ENCODE results near the gene VPS13D.

VPS13D gene

DNA sequence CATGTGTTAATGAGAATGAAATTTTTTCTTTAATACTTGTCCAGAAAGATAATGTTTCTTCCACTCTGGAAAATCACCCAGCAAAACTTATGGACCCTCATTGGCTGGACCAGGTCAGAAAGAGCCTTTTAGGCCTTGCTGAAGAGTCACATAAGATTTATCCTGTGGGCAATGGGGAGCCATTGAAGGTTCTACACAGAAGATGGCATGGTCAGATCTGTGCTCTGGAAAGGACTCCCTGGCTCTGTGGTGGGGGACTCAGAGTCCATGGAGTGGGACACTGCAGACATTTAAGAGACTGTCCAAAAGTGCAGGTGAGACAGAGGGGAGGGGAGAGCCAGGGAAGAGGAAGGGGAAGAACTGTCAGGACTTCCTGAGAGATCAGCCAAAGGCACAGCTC is 321.8 kb downstream of the VPS13D start:
- Histone ChIP-seq H3K4me1 (ENCODE audit: control insufficient read depth, insufficient read depth, low read length) (no peaks in the 10 kb centered on the region; the same call in 1 of the 2 replicates), H3K9ac (ENCODE audit: low read depth, low read length) (no peak overlapping the region), H3K27ac (ENCODE audit: low read depth, low read length) (no peak overlapping the region), H3K9me3 (ENCODE audit: control insufficient read depth, insufficient read depth, low read length) (no peaks in the 10 kb centered on the region), H3K36me3 (ENCODE audit: control insufficient read depth, insufficient read depth, low read length) (no peaks in the 10 kb centered on the region), H3K27me3 (ENCODE audit: control insufficient read depth, insufficient read depth, low read length) (no peaks in the 10 kb centered on the region), H3K4me3 (ENCODE audit: low read depth, low read length) (no peak overlapping the region)

DNA sequence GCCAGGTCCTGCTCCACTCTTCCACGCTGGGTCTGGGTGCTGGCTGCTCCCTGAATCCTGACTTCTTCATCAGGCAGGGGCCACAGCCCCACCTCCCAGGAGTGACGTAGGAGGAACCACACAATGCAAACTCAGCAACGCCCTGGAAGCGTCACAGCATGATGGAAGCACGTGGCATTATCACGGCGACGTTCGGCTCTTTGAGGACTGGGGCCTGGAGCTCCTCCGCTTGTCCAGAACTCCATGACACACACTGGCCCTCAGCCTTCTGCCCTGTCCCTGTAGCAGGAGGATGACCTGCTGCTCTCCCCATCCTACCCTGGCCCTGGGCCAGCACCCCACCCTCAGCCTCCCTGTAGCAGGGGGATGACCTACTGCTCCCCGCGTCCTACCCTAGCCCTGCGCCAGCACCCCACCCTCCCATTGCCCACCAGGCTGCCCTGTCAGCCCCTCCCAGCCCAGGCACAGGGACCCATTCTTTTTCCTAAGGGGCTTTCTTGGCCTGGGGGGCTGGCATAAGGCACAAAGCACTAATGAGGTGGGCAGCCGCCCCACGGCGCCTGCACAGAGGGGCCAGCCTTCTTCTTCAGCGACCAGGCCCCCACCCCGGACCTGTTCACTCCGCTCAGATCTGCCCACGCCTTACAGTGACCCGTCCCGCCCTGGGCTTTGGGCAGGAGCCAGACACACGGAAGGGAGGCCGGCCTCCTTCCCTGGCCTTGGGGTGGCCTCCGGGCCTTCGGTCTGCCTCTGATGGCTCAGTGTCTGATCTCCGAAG is 322.5 kb downstream of the VPS13D start:
- Histone ChIP-seq H3K9me3 (ENCODE audit: control insufficient read depth, insufficient read depth, low read length) (peaks cover 4% of the 10 kb centered on the region; the same call in 1 of the 2 replicates), H3K36me3 (ENCODE audit: control insufficient read depth, insufficient read depth, low read length) (no peaks in the 10 kb centered on the region), H3K27me3 (ENCODE audit: control insufficient read depth, insufficient read depth, low read length) (no peaks in the 10 kb centered on the region), H3K9ac (ENCODE audit: low read depth, low read length) (no peak overlapping the region), H3K4me1 (ENCODE audit: control insufficient read depth, insufficient read depth, low read length) (no peaks in the 10 kb centered on the region; the same call in 1 of the 2 replicates), H3K4me3 (ENCODE audit: low read depth, low read length) (no peak overlapping the region), H3K27ac (ENCODE audit: low read depth, low read length) (no peak overlapping the region)

DNA sequence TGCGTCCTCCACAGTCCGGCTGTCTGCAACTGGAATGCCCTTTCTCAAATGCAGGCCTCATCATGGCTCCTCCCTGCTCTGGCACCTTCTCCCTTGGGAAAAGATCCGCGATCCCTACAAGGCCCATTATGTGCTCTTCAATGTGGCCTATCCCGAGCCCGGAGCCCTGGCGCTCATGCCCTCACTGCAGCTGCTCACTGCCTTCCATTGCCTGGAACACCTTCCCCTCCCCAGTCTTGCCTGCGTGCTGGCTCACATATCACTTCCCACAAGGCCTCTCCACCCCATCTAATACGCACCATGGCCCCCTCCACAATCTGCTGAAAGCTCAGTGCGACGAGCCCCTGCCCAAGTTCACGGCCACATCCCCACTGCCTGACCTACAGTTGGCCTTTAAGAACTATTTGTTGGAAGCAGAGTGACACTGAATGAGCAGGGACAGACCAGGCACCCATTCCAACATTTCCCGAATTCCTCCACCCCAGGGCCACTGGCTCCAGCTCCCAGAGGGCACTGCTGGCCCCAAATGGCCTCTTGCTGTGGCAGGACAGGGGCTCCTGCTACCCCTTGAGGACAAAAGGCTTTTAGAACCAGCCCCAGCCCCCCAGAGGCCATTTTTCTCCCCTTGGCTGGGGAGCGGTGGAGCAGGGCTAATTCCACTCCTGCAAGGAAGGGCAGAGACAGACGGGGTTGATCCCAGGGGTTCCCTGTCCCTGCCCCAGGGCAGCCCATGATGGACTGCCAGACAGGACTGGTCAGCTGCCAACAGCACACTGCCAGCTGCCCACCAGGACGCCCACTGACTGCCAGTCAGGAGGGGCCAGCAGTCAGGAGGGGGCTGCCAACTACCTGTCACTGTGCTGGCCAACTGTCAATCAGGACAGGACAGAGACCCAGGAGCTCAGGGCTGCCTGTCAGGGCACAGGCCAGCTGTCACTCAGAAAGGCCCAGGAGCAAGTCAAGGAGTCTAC is 323.4 kb downstream of the VPS13D start:
- Histone ChIP-seq H3K27ac (ENCODE audit: low read depth, low read length) (no peak overlapping the region), H3K4me1 (ENCODE audit: control insufficient read depth, insufficient read depth, low read length) (no peaks in the 10 kb centered on the region; the same call in 1 of the 2 replicates)

DNA sequence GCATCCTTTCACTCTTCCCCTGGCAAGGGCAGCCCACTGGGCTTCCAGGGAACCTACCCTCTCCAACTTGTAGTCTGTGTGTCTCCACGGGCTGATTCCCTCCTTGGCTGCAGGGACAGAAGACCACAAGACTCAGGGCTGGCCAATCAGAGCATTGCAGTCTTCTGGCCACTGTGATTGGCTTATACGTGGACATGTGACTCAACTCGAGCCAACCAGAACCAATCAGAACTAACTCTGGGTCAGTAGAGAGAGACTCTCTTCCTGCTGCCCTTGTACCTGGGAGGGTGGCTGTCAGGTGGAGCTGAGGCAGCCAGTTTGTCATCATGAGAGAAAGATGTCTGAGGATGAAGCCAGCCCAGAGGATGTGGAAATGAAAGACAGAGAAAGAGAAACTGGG is 324.1 kb downstream of the VPS13D start:
- no peak overlapping the region for H3K4me3 ChIP-seq (ENCODE audit: low read depth, low read length)

More for the DNA sequence above, 323.4 kb downstream of the VPS13D start:
- Histone ChIP-seq H3K9me3 (ENCODE audit: control insufficient read depth, insufficient read depth, low read length) (peaks cover 8% of the 10 kb centered on the region; the same call in 1 of the 2 replicates), H3K4me3 (ENCODE audit: low read depth, low read length) (no peak overlapping the region), H3K27me3 (ENCODE audit: control insufficient read depth, insufficient read depth, low read length) (no peaks in the 10 kb centered on the region), H3K9ac (ENCODE audit: low read depth, low read length) (no peak overlapping the region), H3K36me3 (ENCODE audit: control insufficient read depth, insufficient read depth, low read length) (no peaks in the 10 kb centered on the region)

DNA sequence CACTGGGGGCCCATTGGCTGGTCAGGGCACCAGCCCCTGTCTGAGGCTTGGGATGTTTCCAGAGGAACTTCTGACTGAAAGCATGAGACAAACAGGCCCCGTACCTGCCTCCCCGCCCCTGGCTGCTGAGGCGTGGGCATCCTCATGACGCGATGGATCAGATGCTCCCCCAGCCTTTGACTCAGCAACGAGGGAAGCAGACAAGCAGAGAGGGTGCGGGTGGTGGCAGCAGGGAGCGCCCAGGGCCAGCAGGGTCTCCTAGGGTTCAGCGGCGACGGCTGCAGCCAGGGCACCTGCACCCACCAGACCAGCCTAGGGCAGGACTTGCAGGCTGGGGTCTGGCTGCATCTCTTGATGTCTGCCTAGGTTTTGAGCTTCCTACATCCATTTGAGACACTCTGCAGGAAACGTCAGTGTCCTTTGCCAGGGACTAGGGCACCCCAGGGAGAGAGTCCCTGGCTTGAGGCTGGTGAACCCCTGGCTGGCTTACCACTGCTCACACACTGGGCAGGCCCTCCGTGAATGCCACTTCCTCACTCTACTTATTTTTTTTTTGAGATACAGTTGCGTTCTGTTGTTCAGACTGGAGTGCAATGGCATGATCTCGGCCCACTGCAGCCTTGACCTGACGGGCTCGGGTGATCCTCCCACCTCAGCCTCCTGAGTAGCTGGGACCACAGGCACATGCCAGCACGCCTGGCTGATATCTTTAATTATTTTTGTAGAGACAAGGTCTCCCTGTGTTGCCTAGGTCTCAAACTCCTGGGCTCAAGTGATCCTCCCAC is 324.9 kb downstream of the VPS13D start:
- Histone ChIP-seq H3K27me3 (ENCODE audit: control insufficient read depth, insufficient read depth, low read length) (no peaks in the 10 kb centered on the region), H3K4me3 (ENCODE audit: low read depth, low read length) (no peak overlapping the region), H3K36me3 (ENCODE audit: control insufficient read depth, insufficient read depth, low read length) (no peaks in the 10 kb centered on the region), H3K9ac (ENCODE audit: low read depth, low read length) (no peak overlapping the region), H3K4me1 (ENCODE audit: control insufficient read depth, insufficient read depth, low read length) (no peaks in the 10 kb centered on the region; the same call in 1 of the 2 replicates), H3K27ac (ENCODE audit: low read depth, low read length) (no peak overlapping the region), H3K9me3 (ENCODE audit: control insufficient read depth, insufficient read depth, low read length) (peaks cover 8% of the 10 kb centered on the region; the same call in 1 of the 2 replicates)

More for the DNA sequence above, 324.1 kb downstream of the VPS13D start:
- Histone ChIP-seq H3K27me3 (ENCODE audit: control insufficient read depth, insufficient read depth, low read length) (no peaks in the 10 kb centered on the region), H3K9me3 (ENCODE audit: control insufficient read depth, insufficient read depth, low read length) (peaks cover 8% of the 10 kb centered on the region; the same call in 1 of the 2 replicates), H3K27ac (ENCODE audit: low read depth, low read length) (no peak overlapping the region), H3K36me3 (ENCODE audit: control insufficient read depth, insufficient read depth, low read length) (no peaks in the 10 kb centered on the region), H3K9ac (ENCODE audit: low read depth, low read length) (no peak overlapping the region), H3K4me1 (ENCODE audit: control insufficient read depth, insufficient read depth, low read length) (no peaks in the 10 kb centered on the region; the same call in 1 of the 2 replicates)

GRCh38 chr1:12555411-12556367 is 325.9 kb downstream of the VPS13D start:
- H3K27ac ChIP-seq (ENCODE audit: low read depth, low read length) = no peak overlapping the region
- no peak overlapping the region for H3K4me3 ChIP-seq (ENCODE audit: low read depth, low read length)
- no peaks in the 10 kb centered on the region; the same call in 1 of the 2 replicates for H3K4me1 ChIP-seq (ENCODE audit: control insufficient read depth, insufficient read depth, low read length)
- H3K36me3 ChIP-seq (ENCODE audit: control insufficient read depth, insufficient read depth, low read length) = no peaks in the 10 kb centered on the region
- no peak overlapping the region for H3K9ac ChIP-seq (ENCODE audit: low read depth, low read length)
- no peaks in the 10 kb centered on the region for H3K27me3 ChIP-seq (ENCODE audit: control insufficient read depth, insufficient read depth, low read length)
- H3K9me3 ChIP-seq (ENCODE audit: control insufficient read depth, insufficient read depth, low read length) = peaks cover 8% of the 10 kb centered on the region; the same call in 1 of the 2 replicates

GRCh38 chr1:12556368-12556930 is 326.6 kb downstream of the VPS13D start:
- H3K9ac ChIP-seq (ENCODE audit: low read depth, low read length) = no peak overlapping the region
- no peaks in the 10 kb centered on the region; the same call in 1 of the 2 replicates for H3K4me1 ChIP-seq (ENCODE audit: control insufficient read depth, insufficient read depth, low read length)
- H3K9me3 ChIP-seq (ENCODE audit: control insufficient read depth, insufficient read depth, low read length) = peaks cover 8% of the 10 kb centered on the region; the same call in 1 of the 2 replicates
- no peaks in the 10 kb centered on the region for H3K27me3 ChIP-seq (ENCODE audit: control insufficient read depth, insufficient read depth, low read length)
- H3K36me3 ChIP-seq (ENCODE audit: control insufficient read depth, insufficient read depth, low read length) = no peaks in the 10 kb centered on the region
- H3K4me3 ChIP-seq (ENCODE audit: low read depth, low read length) = no peak overlapping the region
- no peak overlapping the region for H3K27ac ChIP-seq (ENCODE audit: low read depth, low read length)

GRCh38 chr1:12556957-12557935 is 327.4 kb downstream of the VPS13D start:
- Histone ChIP-seq H3K4me3 (ENCODE audit: low read depth, low read length) (no peak overlapping the region), H3K27ac (ENCODE audit: low read depth, low read length) (no peak overlapping the region)

DNA sequence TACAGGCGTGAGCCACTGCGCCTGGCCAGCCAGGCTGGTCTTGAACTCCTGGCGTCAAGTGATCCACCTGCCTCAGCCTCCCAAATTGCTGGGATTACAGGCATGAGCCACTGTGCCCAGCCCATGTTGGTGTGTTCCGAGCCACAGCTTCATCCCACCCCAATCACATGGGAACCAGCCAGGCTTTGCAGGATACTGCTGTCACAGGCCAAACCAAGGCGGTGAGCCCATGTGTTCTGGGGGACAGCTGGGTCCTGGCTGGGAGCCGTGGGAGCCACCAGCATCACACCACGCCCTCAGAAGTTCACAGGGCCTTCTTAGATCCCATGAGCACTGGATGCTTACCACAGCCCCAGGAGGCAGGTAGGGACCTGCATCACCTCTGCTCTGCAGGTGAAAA is 331.3 kb downstream of the VPS13D start:
- H3K27me3 ChIP-seq (ENCODE audit: control insufficient read depth, insufficient read depth, low read length) = no peaks in the 10 kb centered on the region
- no peaks in the 10 kb centered on the region for H3K36me3 ChIP-seq (ENCODE audit: control insufficient read depth, insufficient read depth, low read length)
- no peaks in the 10 kb centered on the region for H3K4me1 ChIP-seq (ENCODE audit: control insufficient read depth, insufficient read depth, low read length)
- H3K9ac ChIP-seq (ENCODE audit: low read depth, low read length) = no peak overlapping the region
- H3K9me3 ChIP-seq (ENCODE audit: control insufficient read depth, insufficient read depth, low read length) = peaks cover 8% of the 10 kb centered on the region; the same call in 1 of the 2 replicates
- no peak overlapping the region for H3K27ac ChIP-seq (ENCODE audit: low read depth, low read length)
- no peak overlapping the region for H3K4me3 ChIP-seq (ENCODE audit: low read depth, low read length)

More at GRCh38 chr1:12556957-12557935, 327.4 kb downstream of the VPS13D start:
- Histone ChIP-seq H3K27me3 (ENCODE audit: control insufficient read depth, insufficient read depth, low read length) (no peaks in the 10 kb centered on the region), H3K4me1 (ENCODE audit: control insufficient read depth, insufficient read depth, low read length) (no peaks in the 10 kb centered on the region; the same call in 1 of the 2 replicates), H3K9me3 (ENCODE audit: control insufficient read depth, insufficient read depth, low read length) (peaks cover 8% of the 10 kb centered on the region; the same call in 1 of the 2 replicates), H3K9ac (ENCODE audit: low read depth, low read length) (no peak overlapping the region), H3K36me3 (ENCODE audit: control insufficient read depth, insufficient read depth, low read length) (no peaks in the 10 kb centered on the region)
